ENCODE measurements around the gene SELENOM.
A peak's percentile ranks its signal among the peaks of the same experiment; 100 is the strongest.
"Not testable (repeated sequence)": the region's sequence is repeated elsewhere in the genome, so short reads cannot be mapped to it uniquely, and the experiment has no call there.

The SELENOM gene

DNA sequence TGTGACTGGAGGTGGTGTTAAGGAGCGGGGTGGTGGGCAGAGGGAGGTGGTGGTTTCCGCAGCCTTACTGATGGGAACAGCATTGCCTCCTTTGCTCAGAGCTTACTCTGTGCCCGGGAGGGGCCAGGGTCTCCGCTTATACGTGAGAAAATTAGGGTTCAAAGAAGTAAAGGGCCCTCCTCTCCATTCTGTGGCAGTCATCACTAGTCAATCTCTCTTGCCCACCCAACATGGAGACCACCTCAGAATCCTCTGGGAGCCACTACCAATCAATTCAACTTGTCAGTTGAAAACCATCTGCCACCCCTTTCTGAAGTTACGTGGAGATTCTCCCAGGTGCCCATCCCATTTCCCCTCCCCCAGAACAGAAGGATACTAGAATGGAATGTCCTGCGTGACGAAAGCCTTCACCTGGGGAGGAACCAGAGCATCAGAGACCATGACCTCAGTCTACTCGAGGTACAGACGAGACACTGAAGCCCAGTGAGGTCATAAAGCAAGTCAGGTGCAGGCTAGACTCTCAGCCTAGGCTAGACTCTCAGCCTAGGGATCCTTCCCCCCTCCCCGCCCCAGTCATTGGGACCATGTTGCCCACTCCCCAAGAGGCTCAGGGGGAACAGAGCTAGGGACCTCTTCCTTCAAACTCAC is 2.0 kb downstream of the SELENOM start:
- no peak for DNase-seq (ENCODE audit: low spot score)

DNA sequence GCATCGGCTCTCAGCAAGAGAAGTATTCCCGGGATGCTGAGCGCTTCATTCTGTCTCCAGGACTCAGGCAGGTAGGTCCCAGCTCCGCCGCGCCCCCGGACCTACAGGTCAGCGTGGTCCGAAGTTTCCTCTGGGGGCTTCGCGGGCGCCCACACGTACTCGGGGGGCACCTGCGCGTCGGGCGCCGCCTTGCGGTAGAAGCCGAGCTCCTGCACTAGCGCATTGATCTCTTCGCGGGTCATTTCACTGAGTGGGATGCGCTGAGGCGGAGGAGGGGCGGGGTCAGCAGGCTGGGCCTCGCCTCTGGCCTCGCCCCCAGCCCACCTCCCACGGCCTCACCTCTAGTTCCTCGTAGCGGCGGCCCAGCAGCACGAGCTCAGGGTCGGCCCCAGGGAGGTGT is 2.5 kb downstream of the SELENOM start:
- DNase-seq (ENCODE audit: low spot score) = no peak

- DNase-seq (ENCODE audit: low spot score) = no peak
Measured at GRCh38 chr22:31103899-31104694, 3.3 kb downstream of the SELENOM start.

DNA sequence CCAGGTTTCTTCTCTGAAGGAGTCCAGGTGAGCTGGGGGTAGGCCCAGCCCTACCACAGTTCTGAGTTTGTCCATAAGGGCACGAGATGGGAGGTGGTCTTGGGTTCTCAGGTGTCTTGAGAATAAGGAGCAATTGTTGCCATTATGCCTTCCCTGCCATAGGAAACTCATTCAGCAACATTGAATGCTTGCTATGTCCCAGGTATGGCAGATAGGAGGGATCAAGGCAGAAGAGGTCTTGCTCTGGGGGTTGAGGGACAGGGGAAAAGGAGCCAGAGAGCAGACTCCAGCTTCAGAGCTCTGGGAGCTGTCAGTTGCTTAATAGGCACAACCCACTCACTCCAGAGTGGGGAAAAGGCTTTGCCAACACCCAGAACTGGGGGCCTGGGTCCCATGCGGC is 4.3 kb downstream of the SELENOM start:
- no peak for DNase-seq (ENCODE audit: low spot score)

- no peak for DNase-seq (ENCODE audit: low spot score)
Measured at GRCh38 chr22:31102441-31103081, 4.8 kb downstream of the SELENOM start.

DNA sequence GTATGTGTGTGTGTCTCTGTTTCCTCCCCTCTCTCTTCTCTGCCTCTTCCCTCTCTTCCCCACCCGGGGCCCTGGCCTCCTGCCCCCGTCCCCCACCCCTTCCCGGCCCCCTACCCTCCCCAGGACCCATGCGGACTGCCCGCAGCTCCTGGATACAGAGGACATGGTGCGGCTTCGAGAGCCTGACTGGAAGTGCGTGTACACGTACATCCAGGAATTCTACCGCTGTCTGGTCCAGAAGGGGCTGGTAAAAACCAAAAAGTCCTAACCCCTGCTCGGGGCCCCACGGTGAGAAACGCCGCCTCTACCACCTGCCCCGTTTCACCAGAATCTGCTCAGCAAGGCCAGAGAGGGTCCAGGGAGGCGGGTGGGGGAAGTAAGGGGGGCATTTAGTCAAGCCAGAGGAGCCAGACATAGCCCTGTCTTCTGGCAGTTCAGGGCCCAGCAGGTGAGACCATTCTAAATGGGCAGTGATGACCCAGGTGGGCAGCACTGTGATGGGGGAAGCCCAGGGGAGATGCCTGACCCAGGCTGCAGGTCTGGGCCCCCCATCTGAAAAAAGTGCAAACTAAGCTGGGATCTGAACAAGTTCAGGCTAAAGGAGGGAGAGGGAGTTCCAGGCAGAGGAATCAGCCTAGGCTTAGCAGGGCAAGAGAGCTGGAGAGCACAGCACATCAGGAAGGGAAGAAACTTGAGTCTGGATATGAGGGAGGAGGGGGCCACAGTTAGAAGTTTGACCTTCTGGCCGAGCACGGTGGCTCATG is 6.4 kb downstream of the SELENOM start:
- no peak for DNase-seq (ENCODE audit: low spot score)

GRCh38 chr22:31099841-31100761 is 7.3 kb downstream of the SELENOM start:
- DNase-seq (ENCODE audit: low spot score) = no peak

DNA sequence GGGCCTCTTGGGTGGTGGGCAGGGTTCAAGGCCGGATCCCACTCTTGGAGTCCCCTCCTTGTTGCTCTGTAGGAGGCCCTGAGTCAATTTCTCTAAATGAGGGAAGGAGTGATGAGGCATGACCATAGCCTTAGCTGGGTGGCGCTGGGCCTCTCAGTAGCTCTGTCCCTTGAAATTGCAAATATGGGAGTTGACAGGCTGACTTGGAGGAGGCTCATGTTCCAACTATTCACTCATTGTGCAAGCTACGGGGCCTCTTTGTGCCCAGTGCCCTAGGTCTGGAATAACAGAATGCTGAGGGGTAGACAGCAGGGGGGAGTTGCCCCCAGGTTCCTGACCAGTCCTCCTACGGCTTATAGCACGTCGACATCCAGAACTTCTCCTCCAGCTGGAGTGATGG is 8.0 kb downstream of the SELENOM start:
- DNase-seq (ENCODE audit: low spot score) = no peak

GRCh38 chr22:31098632-31099110 is 8.7 kb downstream of the SELENOM start:
- DNase-seq (ENCODE audit: low spot score) = no peak

DNA sequence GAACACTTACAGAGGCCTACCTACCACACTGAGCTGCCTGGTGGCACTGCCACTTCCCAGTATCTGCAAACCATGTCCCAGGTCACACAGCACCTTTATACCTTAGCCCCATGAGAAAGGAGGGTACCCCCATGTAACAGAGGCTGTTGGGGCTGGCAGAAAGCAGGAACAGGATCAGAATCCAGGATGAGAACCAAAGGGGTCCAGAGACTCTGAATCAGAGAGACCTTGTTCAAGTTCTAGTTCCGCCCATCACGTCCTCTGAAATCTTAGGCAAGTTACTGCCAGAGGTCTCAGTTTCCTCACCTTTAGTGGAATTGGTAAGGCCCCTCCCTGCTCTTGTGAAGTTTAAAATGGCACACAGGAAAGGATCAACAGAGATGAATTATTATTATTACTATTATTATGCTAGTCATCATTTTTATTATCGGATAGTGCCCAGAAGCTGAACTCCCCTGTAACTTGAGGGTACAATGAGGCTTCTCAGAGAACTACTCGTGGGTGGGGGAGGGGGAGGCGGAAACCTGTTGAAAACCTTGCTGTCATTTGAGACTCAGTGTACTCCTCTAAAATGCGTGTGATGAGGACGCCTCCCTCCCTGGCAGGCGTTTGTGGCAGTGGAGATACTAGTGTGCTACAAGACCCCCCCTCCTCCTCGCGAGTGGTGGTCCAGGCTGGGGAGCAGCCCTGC is 9.3 kb downstream of the SELENOM start:
- no peak for DNase-seq (ENCODE audit: low spot score)

DNA sequence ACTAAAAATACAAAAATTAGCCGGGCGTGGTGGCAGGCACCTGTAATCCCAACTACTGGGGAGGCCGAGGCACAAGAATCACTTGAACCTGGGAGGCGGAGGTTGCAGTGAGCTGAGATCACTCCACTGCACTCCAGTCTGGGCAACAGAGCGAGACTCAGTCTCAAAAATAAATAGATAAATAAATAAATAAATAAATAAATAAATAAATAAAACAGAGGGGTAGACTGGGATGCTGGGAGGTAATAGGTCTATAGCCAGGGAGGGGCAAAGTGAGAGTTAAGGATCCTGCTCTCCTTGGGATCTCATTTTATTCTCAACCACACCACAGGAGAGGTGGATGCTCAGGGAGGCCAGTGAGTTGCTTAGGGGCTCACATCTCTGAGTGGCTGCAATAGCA is 9.8 kb downstream of the SELENOM start:
- not testable (repeated sequence) for DNase-seq (ENCODE audit: low spot score)

DNA sequence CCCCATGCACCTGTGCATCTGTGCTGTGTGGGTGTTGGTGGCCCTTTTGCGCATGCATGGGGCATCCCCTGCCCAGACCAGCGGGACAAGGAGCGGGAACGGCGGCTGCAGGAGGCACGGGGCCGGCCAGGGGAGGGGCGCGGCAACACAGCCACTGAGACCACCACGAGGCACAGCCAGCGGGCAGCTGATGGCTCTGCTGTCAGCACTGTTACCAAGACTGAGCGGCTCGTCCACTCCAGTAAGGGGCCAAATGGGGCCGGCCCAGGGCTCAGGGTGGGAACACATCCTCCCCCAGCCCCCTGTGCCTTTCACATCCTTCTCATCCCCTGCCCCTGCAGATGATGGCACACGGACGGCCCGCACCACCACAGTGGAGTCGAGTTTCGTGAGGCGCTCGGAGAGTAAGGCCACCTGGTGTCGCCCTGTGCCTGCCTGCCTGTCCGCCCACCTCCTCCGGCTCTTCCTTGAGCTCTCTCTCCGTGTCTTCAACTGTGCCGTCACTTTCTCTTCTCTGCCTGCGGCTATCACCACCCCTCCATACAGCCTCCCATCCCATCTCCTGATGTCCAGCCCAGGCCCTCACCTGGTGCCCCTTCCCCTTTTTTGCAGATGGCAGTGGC is 10.6 kb downstream of the SELENOM start:
- no peak for DNase-seq (ENCODE audit: low spot score)

- DNase-seq (ENCODE audit: low spot score) = no peak
Measured at GRCh38 chr22:31095637-31096249, 11.6 kb downstream of the SELENOM start.

DNA sequence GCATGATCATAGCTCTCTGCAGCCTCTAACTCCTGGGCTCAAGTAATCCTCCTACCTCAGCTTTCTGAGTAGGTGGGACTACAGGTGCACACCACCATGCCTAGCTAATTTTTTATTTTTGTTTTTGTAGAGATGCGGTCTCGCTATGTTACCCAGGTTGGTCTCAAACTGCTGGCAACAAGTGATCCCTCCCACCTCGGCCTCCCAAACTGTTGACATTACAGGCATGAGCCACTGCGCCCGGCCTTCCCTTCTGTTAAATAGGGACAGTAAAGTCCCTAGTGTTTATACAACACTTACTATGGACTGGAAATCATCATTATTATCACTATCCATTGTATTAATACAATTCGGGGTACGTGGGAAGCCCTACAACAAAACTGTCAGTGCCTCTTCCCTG is 12.6 kb downstream of the SELENOM start:
- no peak for DNase-seq (ENCODE audit: low spot score)

DNA sequence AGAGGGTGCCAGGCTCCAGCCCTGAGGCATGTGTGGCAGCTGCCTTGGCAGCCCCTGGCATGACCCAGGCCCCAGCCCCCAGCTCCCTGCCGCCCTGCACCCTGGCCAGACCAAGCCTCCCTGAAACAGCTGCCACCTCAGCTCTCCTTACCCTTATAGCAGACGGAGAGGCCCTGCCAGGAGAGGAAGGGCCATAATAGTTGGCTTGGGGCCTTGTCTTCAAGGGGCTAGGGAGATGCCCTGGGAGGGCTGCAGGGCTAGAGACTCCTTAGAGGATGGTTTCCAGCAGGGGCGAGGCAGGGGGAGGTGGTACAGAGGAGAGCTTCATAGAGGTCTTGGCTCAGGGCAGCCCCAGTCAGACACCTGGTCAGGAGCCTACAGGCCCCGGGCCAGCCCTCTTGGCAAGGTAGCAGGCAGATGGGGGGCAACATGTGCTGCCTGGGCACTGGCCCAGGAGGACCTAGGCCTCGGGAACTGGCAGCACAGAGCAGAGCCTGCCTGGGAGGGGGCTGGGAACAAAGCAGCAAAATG is 13.3 kb downstream of the SELENOM start:
- no peak for DNase-seq (ENCODE audit: low spot score)

DNA sequence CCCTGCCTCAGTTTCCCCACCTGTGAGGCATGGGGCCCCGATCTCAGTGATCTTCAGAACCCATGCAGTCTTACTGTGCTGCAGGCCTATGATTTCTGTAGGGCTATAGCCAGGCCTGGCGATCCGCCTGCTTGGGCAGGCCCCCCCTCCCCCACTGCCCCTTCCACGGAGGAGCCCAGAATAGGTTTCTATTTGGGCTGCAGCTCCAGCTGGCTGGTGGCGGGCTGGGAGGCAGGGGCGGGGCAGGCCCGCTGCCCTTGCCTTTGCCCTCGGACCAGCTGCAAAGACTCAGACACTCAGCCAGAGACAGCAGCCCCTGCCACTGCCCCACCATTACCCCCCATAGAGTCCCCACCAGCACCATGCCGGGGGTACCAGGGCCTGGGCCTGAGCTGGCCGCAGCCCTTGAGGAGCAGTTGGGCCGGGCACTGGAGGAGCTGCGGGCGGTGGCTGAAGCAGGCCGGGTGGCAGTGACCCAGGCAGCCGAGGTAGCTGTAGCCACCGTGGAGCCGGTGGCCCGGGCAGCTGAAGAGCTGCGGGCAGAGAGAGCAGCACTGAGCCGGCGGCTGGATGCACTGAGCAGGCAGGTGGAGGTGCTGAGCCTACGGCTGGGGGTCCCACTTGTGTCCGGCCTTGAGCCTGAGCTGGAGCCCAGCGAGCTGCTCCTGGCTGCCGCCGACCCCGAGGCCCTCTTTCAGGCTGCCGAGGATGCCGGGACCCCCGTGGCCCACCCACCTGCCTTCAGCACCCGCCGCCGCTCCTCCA is 14.1 kb downstream of the SELENOM start:
- peak; percentile 74 for DNase-seq (ENCODE audit: low spot score)

DNA sequence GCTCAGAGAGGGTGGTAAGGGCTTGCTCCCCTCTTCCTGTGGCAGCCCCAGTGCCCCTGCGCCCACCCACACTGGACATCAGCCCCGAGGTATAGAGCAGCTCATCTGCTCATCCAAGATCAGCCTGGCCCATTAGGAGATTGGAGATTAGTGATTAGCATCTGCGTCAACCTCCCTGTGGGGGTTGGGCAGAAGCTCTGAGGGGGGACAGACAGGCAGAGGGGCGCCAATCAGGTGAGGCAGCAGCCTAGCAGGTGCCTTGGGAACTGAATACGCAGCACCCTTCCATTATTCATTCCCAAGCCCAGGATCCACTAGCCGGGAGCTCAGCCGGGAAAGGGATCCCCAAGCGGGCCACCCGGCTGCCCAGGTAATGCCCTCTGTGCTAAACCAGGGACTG is 15.2 kb downstream of the SELENOM start:
- DNase-seq (ENCODE audit: low spot score) = no peak

DNA sequence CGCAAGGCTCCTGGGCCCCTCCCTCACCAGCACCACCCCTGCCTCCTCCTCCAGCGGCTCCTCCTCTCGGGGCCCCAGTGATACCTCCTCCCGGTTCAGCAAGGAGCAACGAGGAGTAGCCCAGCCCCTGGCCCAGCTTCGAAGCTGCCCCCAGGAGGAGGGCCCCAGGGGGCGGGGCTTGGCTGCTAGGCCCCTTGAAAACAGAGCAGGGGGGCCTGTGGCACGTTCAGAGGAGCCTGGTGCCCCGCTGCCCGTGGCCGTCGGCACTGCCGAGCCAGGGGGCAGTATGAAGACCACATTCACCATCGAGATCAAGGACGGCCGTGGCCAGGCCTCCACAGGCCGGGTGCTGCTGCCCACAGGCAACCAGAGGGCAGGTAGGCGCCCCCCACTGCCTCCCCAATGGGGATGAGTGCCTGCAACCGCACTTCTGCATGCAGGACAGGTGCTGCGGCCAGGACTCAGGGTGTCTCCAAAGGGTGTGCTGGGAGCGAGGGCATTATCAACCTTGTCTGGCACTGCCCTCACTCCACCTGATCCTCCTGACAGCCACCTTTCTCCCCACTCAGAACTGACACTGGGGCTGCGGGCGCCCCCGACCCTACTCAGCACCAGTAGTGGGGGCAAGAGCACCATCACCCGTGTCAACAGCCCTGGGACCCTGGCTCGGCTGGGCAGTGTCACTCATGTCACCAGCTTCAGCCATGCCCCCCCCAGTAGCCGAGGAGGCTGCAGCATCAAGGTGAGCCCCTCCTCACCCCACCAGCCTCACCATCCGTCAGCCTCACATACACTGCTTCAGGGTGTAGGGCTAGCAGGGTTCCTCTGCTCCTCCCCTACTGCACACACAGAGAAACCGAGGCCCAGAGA is 16.0 kb downstream of the SELENOM start:
- DNase-seq (ENCODE audit: low spot score) = no peak

Measured in Ammon's horn (tissue), 1 donor.